SK-N-SH (cell line): ENCODE measurements around the gene NTM. TPM values are rescaled to one million over a fixed set of nuclear protein-coding genes. Genes with fewer than 3 reads are reported as not detected.

Source experiments
- CTCF ChIA-PET: fragments of 300-600, 350-600 bp; formaldehyde crosslinking; extraction: SDS; loops from one replicate; lab custom pipeline; 2021; lab: Yijun Ruan, JAX
- POLR2A ChIA-PET: fragments of 350-600 bp; sonication (Branson Sonifier 250); formaldehyde crosslinking; extraction: SDS; loops from one replicate; lab custom pipeline; 2020; ENCODE audit warnings: antibody characterized with exemption, inconsistent platforms; lab: Yijun Ruan, JAX
- DNase-seq: peaks from one replicate; pipeline ENCODE4 v3.0.0; 2012
- H2AFZ ChIP-seq: fragments of 200-600 bp; sonication (generic); 2 replicates; pipeline ENCODE4 v1.8.1; 2016; ENCODE audit warnings: antibody characterized with exemption, mild to moderate bottlenecking, low read depth
- H3F3A ChIP-seq: fragments of 200-600 bp; sonication (generic); replicated peaks from 2 replicates; pipeline ENCODE3; 2016; ENCODE audit warnings: antibody characterized with exemption, mild to moderate bottlenecking; ENCODE audit not compliant: insufficient read depth
- H3K27ac ChIP-seq, 2 experiments: fragments of 200-500 bp in 1 of 2; fragments of 200-600 bp in 1 of 2; sonication (Bioruptor generic) in 1 of 2; sonication (generic), shearing (Covaris generic) in 1 of 2; 2 replicates each; pipeline versions ENCODE4 v1.5.1 to v1.6.1; 2014 to 2016; ENCODE audit warnings: low read depth in 2 of 2, inconsistent platforms in 1 of 2, low read length in 1 of 2, mild to moderate bottlenecking in 1 of 2, mixed read lengths in 1 of 2
- H3K27me3 ChIP-seq: fragments of 200-600 bp; sonication (generic), shearing (Covaris generic); 2 replicates; pipeline ENCODE4 v1.6.1; 2016; ENCODE audit warnings: mixed run types; ENCODE audit not compliant: insufficient read depth
- H3K36me3 ChIP-seq, 2 experiments: fragments of 200-500 bp in 1 of 2; fragments of 200-600 bp in 1 of 2; sonication (Bioruptor generic) in 1 of 2; sonication (generic) in 1 of 2; replicated peaks in 1 of 2; 2 replicates each; pipeline versions ENCODE3 to v1.5.1; 2014 to 2016; ENCODE audit warnings: low read length in 1 of 2, mild to moderate bottlenecking in 1 of 2; ENCODE audit not compliant: insufficient read depth in 2 of 2, control insufficient read depth in 1 of 2
- H3K4me1 ChIP-seq, 2 experiments: fragments of 200-500 bp in 1 of 2; fragments of 200-600 bp in 1 of 2; sonication (Bioruptor generic) in 1 of 2; sonication (generic), shearing (Covaris generic) in 1 of 2; 2 replicates each; pipeline versions ENCODE4 v1.5.1 to v1.6.1; 2014 to 2016; ENCODE audit warnings: low read depth in 1 of 2, low read length in 1 of 2, mixed run types in 1 of 2; ENCODE audit not compliant: insufficient read depth in 2 of 2, control insufficient read depth in 1 of 2
- H3K4me2 ChIP-seq: fragments of 200-600 bp; sonication (generic), shearing (Covaris generic); 2 replicates; pipeline ENCODE4 v1.6.1; 2017; ENCODE audit warnings: mixed run types
- H3K4me3 ChIP-seq, 2 experiments: fragments of 200-500 bp in 1 of 2; fragments of 200-600 bp in 1 of 2; sonication (Bioruptor generic) in 1 of 2; sonication (generic), shearing (Covaris generic) in 1 of 2; 2 replicates each; pipeline versions ENCODE4 v1.5.1 to v1.8.1; 2014 to 2016; ENCODE audit warnings: low read depth in 2 of 2, inconsistent platforms in 1 of 2, low read length in 1 of 2, mild to moderate bottlenecking in 1 of 2, mixed read lengths in 1 of 2, moderate library complexity in 1 of 2
- H3K79me2 ChIP-seq: fragments of 200-600 bp; sonication (generic); 2 replicates; pipeline ENCODE4 v1.8.1; 2017; ENCODE audit warnings: mild to moderate bottlenecking; ENCODE audit not compliant: insufficient read depth
- H3K9ac ChIP-seq: fragments of 200-600 bp; sonication (generic); 2 replicates; pipeline ENCODE4 v1.6.1; 2017; ENCODE audit warnings: mixed run types
- H3K9me2 ChIP-seq: fragments of 200-600 bp; sonication (generic); 2 replicates; pipeline ENCODE4 v1.6.1; 2017; ENCODE audit warnings: mixed run types
- H3K9me3 ChIP-seq: fragments of 200-600 bp; sonication (generic); 2 replicates; pipeline ENCODE4 v1.6.1; 2017; ENCODE audit warnings: mixed run types, mild to moderate bottlenecking, moderate library complexity
- H4K20me1 ChIP-seq: fragments of 200-600 bp; sonication (generic); 2 replicates; pipeline ENCODE4 v1.6.1; 2017; ENCODE audit warnings: mild to moderate bottlenecking, mixed run types; ENCODE audit not compliant: insufficient read depth
- EP300 ChIP-seq, 2 experiments: IDR thresholded peaks; 2 replicates each; pipeline versions ENCODE4 v1.4.0 to v1.6.1; 2012; ENCODE audit warnings: borderline replicate concordance in 1 of 2, low read depth in 1 of 2, low read length in 1 of 2
- EZH2phosphoT487 ChIP-seq: fragments of 200-600 bp; sonication (generic); IDR thresholded peaks from 2 replicates; pipeline ENCODE4 v1.6.1; 2017; ENCODE audit warnings: low read depth, mixed run types, mild to moderate bottlenecking, antibody characterized with exemption, moderate library complexity, borderline replicate concordance
- FOXJ3 ChIP-seq: sonication (generic); formaldehyde crosslinking; IDR thresholded peaks from 2 replicates; pipeline ENCODE4 v1.5.1; 2020; ENCODE audit warnings: mild to moderate bottlenecking, missing genetic modification reagents
- FOXM1 ChIP-seq: IDR thresholded peaks from 2 replicates; pipeline ENCODE4 v1.4.0; 2012; ENCODE audit warnings: low read depth, mild to moderate bottlenecking
- MXI1 ChIP-seq: IDR thresholded peaks from 2 replicates; pipeline ENCODE4 v1.6.1; 2012; ENCODE audit warnings: mild to moderate bottlenecking, low read depth, low read length, improper control_type of control experiment
- POLR2AphosphoS5 ChIP-seq: IDR thresholded peaks from 2 replicates; pipeline ENCODE4 v1.6.1; 2012; ENCODE audit warnings: low read depth, low read length
- RAD21 ChIP-seq: IDR thresholded peaks from 2 replicates; pipeline ENCODE4 v1.6.1; 2012; ENCODE audit warnings: mild to moderate bottlenecking, low read length
- TAF1 ChIP-seq: IDR thresholded peaks from 2 replicates; pipeline ENCODE4 v1.6.1; 2012; ENCODE audit warnings: low read depth, mild to moderate bottlenecking, low read length, moderate library complexity, borderline replicate concordance
- WGBS: methylation state at CpG from one replicate; pipeline ENCODE4 v1.1.6; 2017; ENCODE audit warnings: low lambda C conversion rate; 5-methylcytosine and 5-hydroxymethylcytosine counted together
- polyA plus RNA-seq, 3 experiments: library from polyadenylated mRNA; depleted of rRNA; stranded (reverse); fragments of >200 nt; gene quantifications; 2 replicates each; pipeline ENCODE4 v1.2.3, GENCODE V29; 2012
- TF ChIP-seq, protein P1 (sequence below): fragments of 150-350 bp; IDR thresholded peaks from 2 replicates; pipeline ENCODE4 v1.6.1; 2017; ENCODE audit warnings: antibody characterized with exemption, low read length, low read depth, borderline replicate concordance
- TF ChIP-seq, protein P2 (sequence below): IDR thresholded peaks from 2 replicates; pipeline ENCODE4 v1.4.0; 2012; ENCODE audit warnings: low read depth
- TF ChIP-seq, protein P3 (sequence below): IDR thresholded peaks from 2 replicates; pipeline ENCODE4 v1.4.0; 2012; ENCODE audit warnings: low read depth, borderline replicate concordance
- TF ChIP-seq, protein P4 (sequence below): fragments of 200-600 bp; sonication (generic); IDR thresholded peaks from 2 replicates; pipeline ENCODE4 v1.6.1; 2017; ENCODE audit warnings: antibody characterized with exemption, mild to moderate bottlenecking, moderate library complexity
- TF ChIP-seq, protein P5 (sequence below): IDR thresholded peaks from 2 replicates; pipeline ENCODE4 v1.4.0; 2012; ENCODE audit warnings: low read depth, borderline replicate concordance
- TF ChIP-seq, protein P6 (sequence below): IDR thresholded peaks from 2 replicates; pipeline ENCODE4 v1.6.1; 2012; ENCODE audit warnings: mild to moderate bottlenecking, low read depth, low read length, moderate library complexity

The NTM gene
- polyA plus RNA-seq, 1 of the 3 experiments (the other 2 are of a cell fraction), result 20.0 TPM

DNA sequence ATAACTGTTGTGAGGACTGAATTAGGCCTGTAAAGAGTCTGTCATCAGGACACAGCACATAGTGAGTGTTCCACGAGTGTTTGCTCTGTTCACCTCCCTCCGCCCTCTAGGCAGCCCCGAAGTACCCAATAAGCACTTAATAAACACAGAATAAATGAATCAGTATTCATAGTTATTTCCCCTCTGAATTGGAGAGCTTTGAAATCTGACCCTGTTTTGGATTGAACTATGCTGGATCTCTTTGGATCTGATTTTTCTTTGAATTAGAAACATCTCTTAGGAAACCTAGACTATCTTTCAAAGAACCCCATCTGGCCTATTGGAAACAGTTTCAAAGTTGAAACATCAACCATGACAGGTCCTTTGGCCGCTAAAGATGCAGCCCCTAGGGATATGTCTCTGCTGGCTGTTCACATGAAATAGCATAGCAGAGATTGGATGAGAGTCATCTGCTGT, 615.5 kb downstream of the NTM start:
- H3K4me2 ChIP-seq, result no peak overlapping the region

More for the DNA sequence above, 615.5 kb downstream of the NTM start:
- Histone ChIP-seq H3F3A (no peaks in the 10 kb centered on the region), H3K9me3 (no peaks in the 10 kb centered on the region), H3K79me2 (no peaks in the 10 kb centered on the region), H3K4me1 (no peaks in the 10 kb centered on the region; a peak in 1 of 4 replicates), H3K27me3 (no peaks in the 10 kb centered on the region), H4K20me1 (no peaks in the 10 kb centered on the region), H3K9ac (no peak overlapping the region), H3K9me2 (no peaks in the 10 kb centered on the region), H2AFZ (no peak overlapping the region), H3K27ac (no peak overlapping the region), H3K4me3 (no peak overlapping the region), H3K36me3 (no peaks in the 10 kb centered on the region)
- WGBS, result 78% methylated on average over 4 of the region's 4 CpGs
- TF ChIP-seq MXI1 (no peak), FOXJ3 (CRISPR knock-in tag) (no peak), TAF1 (no peak), EP300 (IDR thresholded peaks at IDR 0.05; ENCODE audit: borderline replicate concordance in 1 of 2, low read depth in 1 of 2, low read length in 1 of 2) (no peak), EZH2phosphoT487 (no peak), POLR2AphosphoS5 (no peak), RAD21 (no peak), FOXM1 (no peak)
- TF ChIP-seq, protein P1, sequence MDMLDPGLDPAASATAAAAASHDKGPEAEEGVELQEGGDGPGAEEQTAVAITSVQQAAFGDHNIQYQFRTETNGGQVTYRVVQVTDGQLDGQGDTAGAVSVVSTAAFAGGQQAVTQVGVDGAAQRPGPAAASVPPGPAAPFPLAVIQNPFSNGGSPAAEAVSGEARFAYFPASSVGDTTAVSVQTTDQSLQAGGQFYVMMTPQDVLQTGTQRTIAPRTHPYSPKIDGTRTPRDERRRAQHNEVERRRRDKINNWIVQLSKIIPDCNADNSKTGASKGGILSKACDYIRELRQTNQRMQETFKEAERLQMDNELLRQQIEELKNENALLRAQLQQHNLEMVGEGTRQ, result no peak
- TF ChIP-seq, protein P2, sequence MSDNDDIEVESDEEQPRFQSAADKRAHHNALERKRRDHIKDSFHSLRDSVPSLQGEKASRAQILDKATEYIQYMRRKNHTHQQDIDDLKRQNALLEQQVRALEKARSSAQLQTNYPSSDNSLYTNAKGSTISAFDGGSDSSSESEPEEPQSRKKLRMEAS, result no peak
- TF ChIP-seq, protein P3, sequence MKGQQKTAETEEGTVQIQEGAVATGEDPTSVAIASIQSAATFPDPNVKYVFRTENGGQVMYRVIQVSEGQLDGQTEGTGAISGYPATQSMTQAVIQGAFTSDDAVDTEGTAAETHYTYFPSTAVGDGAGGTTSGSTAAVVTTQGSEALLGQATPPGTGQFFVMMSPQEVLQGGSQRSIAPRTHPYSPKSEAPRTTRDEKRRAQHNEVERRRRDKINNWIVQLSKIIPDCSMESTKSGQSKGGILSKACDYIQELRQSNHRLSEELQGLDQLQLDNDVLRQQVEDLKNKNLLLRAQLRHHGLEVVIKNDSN, result no peak
- TF ChIP-seq, protein P4, sequence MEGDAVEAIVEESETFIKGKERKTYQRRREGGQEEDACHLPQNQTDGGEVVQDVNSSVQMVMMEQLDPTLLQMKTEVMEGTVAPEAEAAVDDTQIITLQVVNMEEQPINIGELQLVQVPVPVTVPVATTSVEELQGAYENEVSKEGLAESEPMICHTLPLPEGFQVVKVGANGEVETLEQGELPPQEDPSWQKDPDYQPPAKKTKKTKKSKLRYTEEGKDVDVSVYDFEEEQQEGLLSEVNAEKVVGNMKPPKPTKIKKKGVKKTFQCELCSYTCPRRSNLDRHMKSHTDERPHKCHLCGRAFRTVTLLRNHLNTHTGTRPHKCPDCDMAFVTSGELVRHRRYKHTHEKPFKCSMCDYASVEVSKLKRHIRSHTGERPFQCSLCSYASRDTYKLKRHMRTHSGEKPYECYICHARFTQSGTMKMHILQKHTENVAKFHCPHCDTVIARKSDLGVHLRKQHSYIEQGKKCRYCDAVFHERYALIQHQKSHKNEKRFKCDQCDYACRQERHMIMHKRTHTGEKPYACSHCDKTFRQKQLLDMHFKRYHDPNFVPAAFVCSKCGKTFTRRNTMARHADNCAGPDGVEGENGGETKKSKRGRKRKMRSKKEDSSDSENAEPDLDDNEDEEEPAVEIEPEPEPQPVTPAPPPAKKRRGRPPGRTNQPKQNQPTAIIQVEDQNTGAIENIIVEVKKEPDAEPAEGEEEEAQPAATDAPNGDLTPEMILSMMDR, result no peak
- TF ChIP-seq, protein P5, sequence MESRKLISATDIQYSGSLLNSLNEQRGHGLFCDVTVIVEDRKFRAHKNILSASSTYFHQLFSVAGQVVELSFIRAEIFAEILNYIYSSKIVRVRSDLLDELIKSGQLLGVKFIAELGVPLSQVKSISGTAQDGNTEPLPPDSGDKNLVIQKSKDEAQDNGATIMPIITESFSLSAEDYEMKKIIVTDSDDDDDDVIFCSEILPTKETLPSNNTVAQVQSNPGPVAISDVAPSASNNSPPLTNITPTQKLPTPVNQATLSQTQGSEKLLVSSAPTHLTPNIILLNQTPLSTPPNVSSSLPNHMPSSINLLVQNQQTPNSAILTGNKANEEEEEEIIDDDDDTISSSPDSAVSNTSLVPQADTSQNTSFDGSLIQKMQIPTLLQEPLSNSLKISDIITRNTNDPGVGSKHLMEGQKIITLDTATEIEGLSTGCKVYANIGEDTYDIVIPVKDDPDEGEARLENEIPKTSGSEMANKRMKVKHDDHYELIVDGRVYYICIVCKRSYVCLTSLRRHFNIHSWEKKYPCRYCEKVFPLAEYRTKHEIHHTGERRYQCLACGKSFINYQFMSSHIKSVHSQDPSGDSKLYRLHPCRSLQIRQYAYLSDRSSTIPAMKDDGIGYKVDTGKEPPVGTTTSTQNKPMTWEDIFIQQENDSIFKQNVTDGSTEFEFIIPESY, result no peak
- TF ChIP-seq, protein P6, sequence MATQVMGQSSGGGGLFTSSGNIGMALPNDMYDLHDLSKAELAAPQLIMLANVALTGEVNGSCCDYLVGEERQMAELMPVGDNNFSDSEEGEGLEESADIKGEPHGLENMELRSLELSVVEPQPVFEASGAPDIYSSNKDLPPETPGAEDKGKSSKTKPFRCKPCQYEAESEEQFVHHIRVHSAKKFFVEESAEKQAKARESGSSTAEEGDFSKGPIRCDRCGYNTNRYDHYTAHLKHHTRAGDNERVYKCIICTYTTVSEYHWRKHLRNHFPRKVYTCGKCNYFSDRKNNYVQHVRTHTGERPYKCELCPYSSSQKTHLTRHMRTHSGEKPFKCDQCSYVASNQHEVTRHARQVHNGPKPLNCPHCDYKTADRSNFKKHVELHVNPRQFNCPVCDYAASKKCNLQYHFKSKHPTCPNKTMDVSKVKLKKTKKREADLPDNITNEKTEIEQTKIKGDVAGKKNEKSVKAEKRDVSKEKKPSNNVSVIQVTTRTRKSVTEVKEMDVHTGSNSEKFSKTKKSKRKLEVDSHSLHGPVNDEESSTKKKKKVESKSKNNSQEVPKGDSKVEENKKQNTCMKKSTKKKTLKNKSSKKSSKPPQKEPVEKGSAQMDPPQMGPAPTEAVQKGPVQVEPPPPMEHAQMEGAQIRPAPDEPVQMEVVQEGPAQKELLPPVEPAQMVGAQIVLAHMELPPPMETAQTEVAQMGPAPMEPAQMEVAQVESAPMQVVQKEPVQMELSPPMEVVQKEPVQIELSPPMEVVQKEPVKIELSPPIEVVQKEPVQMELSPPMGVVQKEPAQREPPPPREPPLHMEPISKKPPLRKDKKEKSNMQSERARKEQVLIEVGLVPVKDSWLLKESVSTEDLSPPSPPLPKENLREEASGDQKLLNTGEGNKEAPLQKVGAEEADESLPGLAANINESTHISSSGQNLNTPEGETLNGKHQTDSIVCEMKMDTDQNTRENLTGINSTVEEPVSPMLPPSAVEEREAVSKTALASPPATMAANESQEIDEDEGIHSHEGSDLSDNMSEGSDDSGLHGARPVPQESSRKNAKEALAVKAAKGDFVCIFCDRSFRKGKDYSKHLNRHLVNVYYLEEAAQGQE, result no peak
- DNase-seq, result no peak
- ChIA-PET POLR2A (no interaction called here), CTCF (no interaction called here)
